ENCODE results near the gene DYNAP. TPM values are rescaled to one million over a fixed set of nuclear protein-coding genes. Genes with fewer than 3 reads are reported as not detected.

Gene DYNAP
- total and polyA plus RNA-seq, 2 donors (not counting 1 experiment from before 2014, with no cell fraction given) = not detected

DNA sequence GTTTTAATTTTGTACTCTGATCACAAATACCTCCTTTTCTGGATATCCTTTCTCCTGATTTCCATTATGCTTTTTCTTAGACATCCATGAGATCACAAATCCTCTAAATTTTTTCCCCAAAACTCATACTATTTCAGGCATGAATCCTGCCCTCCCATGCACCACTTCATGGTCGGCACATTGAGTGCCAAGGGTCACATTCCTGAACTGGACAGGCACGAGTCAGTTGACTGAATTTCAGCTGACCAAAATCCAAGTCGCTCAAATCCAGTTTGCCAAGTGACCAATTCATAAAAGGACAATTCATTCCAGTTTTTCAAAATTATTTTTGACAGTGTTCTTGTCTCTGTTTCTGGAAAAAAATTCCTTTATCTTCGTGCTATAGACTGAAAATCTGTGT lies 22.1 kb downstream of the DYNAP start:
- H3K4me1 ChIP-seq (ENCODE audit: control insufficient read depth in 2 of 2, insufficient read depth in 2 of 2, low read length in 2 of 2) = no peaks in the 10 kb centered on the region
- intact Hi-C loops (cut with micrococcal nuclease) = no loop called here
- Mint-ChIP-seq H3K27ac (no peak overlapping the region), H3K9me3 (ENCODE audit: insufficient read depth) (no peaks in the 10 kb centered on the region), H3K27me3 (no peaks in the 10 kb centered on the region), H3K4me3 (no peak overlapping the region), H3K4me1 (no peaks in the 10 kb centered on the region)
- no peak for ATAC-seq (ENCODE audit: low read depth)
- H3K4me3 ChIP-seq (ENCODE audit: control extremely low read depth in 1 of 5, extremely low read depth in 1 of 5, insufficient read depth in 1 of 5, low read depth in 2 of 5, low read length in 4 of 5) = no peak overlapping the region
- CTCF ChIA-PET = interaction anchor here (0.6 kb wide), 1 partner anchor 19 kb away, joined by 3 read pairs; no protein-coding TSS in a partner anchor
- no peak overlapping the region for H3K27ac ChIP-seq (ENCODE audit: low read length in 2 of 2)
- 83% methylated on average over 2 of the region's 4 CpGs for WGBS (ENCODE audit: insufficient coverage)
- H3K27me3 ChIP-seq (replicated peaks in 1 of 4; ENCODE audit: control extremely low read depth in 1 of 4, control insufficient read depth in 3 of 4, insufficient read depth in 4 of 4, low read length in 3 of 4) = no peaks in the 10 kb centered on the region
- no peaks in the 10 kb centered on the region for H3K36me3 ChIP-seq (replicated peaks in 1 of 2; ENCODE audit: control extremely low read depth in 1 of 2, control insufficient read depth in 1 of 2, extremely low read depth in 1 of 2, insufficient read depth in 2 of 2, low read length in 1 of 2)
- no peaks in the 10 kb centered on the region for H3K9me3 ChIP-seq (ENCODE audit: control extremely low read depth in 1 of 3, control insufficient read depth in 2 of 3, insufficient read depth in 1 of 3, low read length in 2 of 3)
- no peak for TF ChIP-seq EZH2 (IDR thresholded peaks at IDR 0.05; ENCODE audit: borderline replicate concordance, insufficient read depth, low read depth, low read length, poor library complexity, severe bottlenecking)
- no peak for DNase-seq
- H3K79me2 ChIP-seq (ENCODE audit: control insufficient read depth, insufficient read depth, low read length) = no peaks in the 10 kb centered on the region
- POLR2A ChIA-PET = no interaction called here
- no peak overlapping the region for H3K9ac ChIP-seq (ENCODE audit: low read length)
- no peak overlapping the region for H3K4me2 ChIP-seq (replicated peaks; ENCODE audit: low read depth, low read length, poor library complexity, severe bottlenecking)
- H2AFZ ChIP-seq (ENCODE audit: insufficient read depth, low read depth, low read length, poor library complexity, severe bottlenecking) = no peak overlapping the region
- no peaks in the 10 kb centered on the region for H4K20me1 ChIP-seq (ENCODE audit: control insufficient read depth, insufficient read depth, low read length, poor library complexity, severe bottlenecking)

DNA sequence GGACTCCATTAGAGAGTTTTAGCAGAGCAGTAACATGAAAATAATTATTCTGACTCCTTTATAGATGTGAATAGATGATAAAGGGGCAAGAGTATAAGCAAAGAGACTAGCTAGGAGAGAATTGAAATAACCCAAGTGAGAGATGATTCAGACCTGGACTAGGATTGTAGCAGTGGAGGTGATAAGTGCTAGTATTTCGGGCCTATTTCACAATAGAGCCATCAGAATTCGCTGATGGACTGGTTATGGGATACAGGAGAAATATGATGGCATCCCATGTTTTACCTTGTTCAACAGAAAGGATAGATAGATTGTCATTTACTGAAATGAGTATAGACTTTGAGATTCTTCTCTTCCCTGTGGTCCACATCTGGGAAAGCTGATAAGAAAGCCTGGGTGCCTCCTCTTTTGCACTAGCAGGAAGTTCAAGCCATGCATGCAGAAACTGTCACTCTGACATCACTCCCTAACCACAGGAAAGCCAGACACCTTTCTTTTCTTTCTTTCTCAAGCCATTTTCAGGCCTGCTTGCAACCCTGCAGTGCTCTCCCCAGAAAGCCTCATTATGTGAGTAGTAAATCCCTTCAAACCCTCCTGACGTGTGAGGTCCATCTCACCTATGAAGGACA lies 25.3 kb downstream of the DYNAP start:
- H3K4me3 ChIP-seq (ENCODE audit: control extremely low read depth in 1 of 5, extremely low read depth in 1 of 5, insufficient read depth in 1 of 5, low read depth in 2 of 5, low read length in 4 of 5) = no peak overlapping the region
- no peak overlapping the region for H3K27ac Mint-ChIP-seq
- H3K79me2 ChIP-seq (ENCODE audit: control insufficient read depth, insufficient read depth, low read length) = no peaks in the 10 kb centered on the region
- DNase-seq (no peak), ATAC-seq (ENCODE audit: low read depth) (no peak)
- H2AFZ ChIP-seq (ENCODE audit: insufficient read depth, low read depth, low read length, poor library complexity, severe bottlenecking) = no peak overlapping the region
- ChIA-PET CTCF (no interaction called here), POLR2A (no interaction called here)
- H3K4me2 ChIP-seq (replicated peaks; ENCODE audit: low read depth, low read length, poor library complexity, severe bottlenecking) = no peak overlapping the region
- H3K4me1 ChIP-seq (ENCODE audit: control insufficient read depth in 2 of 2, insufficient read depth in 2 of 2, low read length in 2 of 2) = no peaks in the 10 kb centered on the region
- no peaks in the 10 kb centered on the region for H3K9me3 ChIP-seq (ENCODE audit: control extremely low read depth in 1 of 3, control insufficient read depth in 2 of 3, insufficient read depth in 1 of 3, low read length in 2 of 3)
- no peaks in the 10 kb centered on the region for H4K20me1 ChIP-seq (ENCODE audit: control insufficient read depth, insufficient read depth, low read length, poor library complexity, severe bottlenecking)
- WGBS (ENCODE audit: insufficient coverage) = 85% methylated on average over 2 of the region's 3 CpGs
- peaks cover 11% of the 10 kb centered on the region for H3K27me3 Mint-ChIP-seq
- TF ChIP-seq EZH2 (IDR thresholded peaks at IDR 0.05; ENCODE audit: borderline replicate concordance, insufficient read depth, low read depth, low read length, poor library complexity, severe bottlenecking) = no peak
- TF ChIP-seq, protein P1, sequence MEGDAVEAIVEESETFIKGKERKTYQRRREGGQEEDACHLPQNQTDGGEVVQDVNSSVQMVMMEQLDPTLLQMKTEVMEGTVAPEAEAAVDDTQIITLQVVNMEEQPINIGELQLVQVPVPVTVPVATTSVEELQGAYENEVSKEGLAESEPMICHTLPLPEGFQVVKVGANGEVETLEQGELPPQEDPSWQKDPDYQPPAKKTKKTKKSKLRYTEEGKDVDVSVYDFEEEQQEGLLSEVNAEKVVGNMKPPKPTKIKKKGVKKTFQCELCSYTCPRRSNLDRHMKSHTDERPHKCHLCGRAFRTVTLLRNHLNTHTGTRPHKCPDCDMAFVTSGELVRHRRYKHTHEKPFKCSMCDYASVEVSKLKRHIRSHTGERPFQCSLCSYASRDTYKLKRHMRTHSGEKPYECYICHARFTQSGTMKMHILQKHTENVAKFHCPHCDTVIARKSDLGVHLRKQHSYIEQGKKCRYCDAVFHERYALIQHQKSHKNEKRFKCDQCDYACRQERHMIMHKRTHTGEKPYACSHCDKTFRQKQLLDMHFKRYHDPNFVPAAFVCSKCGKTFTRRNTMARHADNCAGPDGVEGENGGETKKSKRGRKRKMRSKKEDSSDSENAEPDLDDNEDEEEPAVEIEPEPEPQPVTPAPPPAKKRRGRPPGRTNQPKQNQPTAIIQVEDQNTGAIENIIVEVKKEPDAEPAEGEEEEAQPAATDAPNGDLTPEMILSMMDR (IDR thresholded peaks at IDR 0.05) = no peak
- H3K27ac ChIP-seq (ENCODE audit: low read length in 2 of 2) = no peak overlapping the region
- no peaks in the 10 kb centered on the region for H3K9me3 Mint-ChIP-seq (ENCODE audit: insufficient read depth)
- no peaks in the 10 kb centered on the region for H3K4me1 Mint-ChIP-seq
- no peaks in the 10 kb centered on the region for H3K27me3 ChIP-seq (replicated peaks in 1 of 4; ENCODE audit: control extremely low read depth in 1 of 4, control insufficient read depth in 3 of 4, insufficient read depth in 4 of 4, low read length in 3 of 4)
- no peaks in the 10 kb centered on the region for H3K36me3 ChIP-seq (replicated peaks in 1 of 2; ENCODE audit: control extremely low read depth in 1 of 2, control insufficient read depth in 1 of 2, extremely low read depth in 1 of 2, insufficient read depth in 2 of 2, low read length in 1 of 2)
- intact Hi-C loops (cut with micrococcal nuclease) = no loop called here
- no peak overlapping the region for H3K9ac ChIP-seq (ENCODE audit: low read length)
- no peak overlapping the region for H3K4me3 Mint-ChIP-seq
